SH-SY5Y (cell line): Measurements from ENCODE around the gene ATPAF1.

Experiments used
- GATA2 ChIP-seq: IDR thresholded peaks from 2 replicates; pipeline ENCODE4 v1.6.1; 2011; ENCODE audit warnings: mild to moderate bottlenecking, low read depth, low read length
- GATA3 ChIP-seq: IDR thresholded peaks from 2 replicates; pipeline ENCODE4 v1.6.1; 2011; ENCODE audit warnings: low read depth, mild to moderate bottlenecking, low read length, moderate library complexity

DNA sequence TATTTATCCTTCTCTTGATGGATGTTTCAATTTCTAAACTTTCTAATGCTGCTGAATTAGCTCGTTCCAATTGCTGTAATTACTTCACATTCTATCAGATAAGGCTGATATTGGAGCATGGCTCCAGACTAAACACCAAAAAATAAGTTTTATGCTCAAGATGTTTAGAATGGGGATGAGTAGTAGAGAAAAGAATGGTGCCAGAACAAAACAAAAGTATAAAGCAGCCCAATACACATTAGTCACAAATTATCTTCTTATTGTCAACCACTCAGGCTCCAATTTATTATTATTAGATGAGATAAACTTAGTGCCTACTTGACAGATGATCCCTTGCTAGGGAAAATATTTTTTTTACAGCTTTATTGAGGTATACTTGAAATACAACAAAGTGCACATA, 21.8 kb downstream of the ATPAF1 start:
- TF ChIP-seq GATA2 (no peak), GATA3 (no peak)
